PC-9 (cell line): ENCODE data around the gene GPRIN3.

ENCODE experiments used
- CTCF ChIP-seq: fragments of 200-600 bp; sonication (generic); conservative IDR thresholded peaks from 2 replicates; pipeline ENCODE4 v1.6.1; 2017; ENCODE audit warnings: mixed run types, antibody characterized with exemption, mild to moderate bottlenecking, moderate library complexity
- EZH2 ChIP-seq: fragments of 200-600 bp; sonication (generic); IDR thresholded peaks from 2 replicates; pipeline ENCODE4 v1.8.0; 2017; ENCODE audit warnings: antibody characterized with exemption, low read depth

- TF ChIP-seq CTCF (no peak), EZH2 (no peak)
Observed at GRCh38 chr4:89276296-89276695, 31.3 kb downstream of the GPRIN3 start.
